Mesenchymal stem cell (in vitro differentiated cells and primary cell): ENCODE results near the gene TTC33.

Experiments
- DNase-seq: peaks from one replicate; pipeline ENCODE4 v3.0.0-alpha.2; 2013
- H2AFZ ChIP-seq: one replicate; pipeline ENCODE4 v1.6.1; 2013; ENCODE audit warnings: low read depth, mild to moderate bottlenecking, control low read depth, inconsistent platforms, low read length, moderate library complexity
- H2AK5ac ChIP-seq: 2 replicates; pipeline ENCODE4 v1.6.1; 2013; ENCODE audit warnings: low read length, moderate library complexity, mild to moderate bottlenecking, inconsistent platforms; ENCODE audit not compliant: severe bottlenecking
- H2BK120ac ChIP-seq: one replicate; pipeline ENCODE4 v1.6.1; 2013; ENCODE audit warnings: low read depth, mild to moderate bottlenecking, inconsistent platforms, low read length, moderate library complexity
- H2BK12ac ChIP-seq, 2 experiments: one replicate each; pipeline ENCODE4 v1.6.1; 2013; ENCODE audit warnings: inconsistent platforms in 2 of 2, low read length in 2 of 2, mild to moderate bottlenecking in 2 of 2, moderate library complexity in 2 of 2, control low read depth in 1 of 2
- H2BK15ac ChIP-seq: one replicate; pipeline ENCODE4 v1.6.1; 2013; ENCODE audit warnings: mild to moderate bottlenecking, low read depth, inconsistent platforms; ENCODE audit not compliant: poor library complexity, severe bottlenecking
- H2BK5ac ChIP-seq: 2 replicates; pipeline ENCODE4 v1.6.1; 2013; ENCODE audit warnings: low read depth, mild to moderate bottlenecking, low read length, control low read depth, inconsistent platforms; ENCODE audit not compliant: poor library complexity, severe bottlenecking
- H3K14ac ChIP-seq, 2 experiments: one replicate each; pipeline ENCODE4 v1.6.1; 2013; ENCODE audit warnings: inconsistent platforms in 2 of 2, low read length in 2 of 2, control low read depth in 1 of 2, mild to moderate bottlenecking in 1 of 2, moderate library complexity in 1 of 2
- H3K18ac ChIP-seq, 2 experiments: one replicate each; pipeline ENCODE4 v1.6.1; 2013; ENCODE audit warnings: inconsistent platforms in 2 of 2, low read length in 2 of 2, control low read depth in 1 of 2, low read depth in 1 of 2, mild to moderate bottlenecking in 1 of 2
- H3K23ac ChIP-seq, 2 experiments: one replicate each; pipeline ENCODE4 v1.6.1; 2013; ENCODE audit warnings: inconsistent platforms in 2 of 2, low read length in 2 of 2, mild to moderate bottlenecking in 2 of 2, moderate library complexity in 2 of 2, control low read depth in 1 of 2
- H3K27ac ChIP-seq: 2 replicates; pipeline ENCODE4 v1.5.1; 2013; ENCODE audit warnings: mild to moderate bottlenecking, moderate library complexity, low read length, control low read depth, inconsistent platforms; ENCODE audit not compliant: poor library complexity, severe bottlenecking
- H3K27me3 ChIP-seq, 2 experiments: 2 replicates each; pipeline versions ENCODE4 v1.6.1 to v1.7.0; 2013; ENCODE audit warnings: low read length in 2 of 2, mild to moderate bottlenecking in 2 of 2, moderate library complexity in 2 of 2, control low read depth in 1 of 2, inconsistent platforms in 1 of 2; ENCODE audit not compliant: control insufficient read depth in 1 of 2, insufficient read depth in 1 of 2
- H3K36me3 ChIP-seq, 2 experiments: 2 replicates each; pipeline versions ENCODE4 v1.6.1 to v1.7.0; 2013; ENCODE audit warnings: low read length in 2 of 2, control low read depth in 1 of 2, inconsistent platforms in 1 of 2, low read depth in 1 of 2, mild to moderate bottlenecking in 1 of 2; ENCODE audit not compliant: insufficient read depth in 2 of 2, control insufficient read depth in 1 of 2
- H3K4ac ChIP-seq, 2 experiments: one replicate each; pipeline ENCODE4 v1.6.1; 2013; ENCODE audit warnings: inconsistent platforms in 2 of 2, low read length in 2 of 2, mild to moderate bottlenecking in 2 of 2, moderate library complexity in 2 of 2, control low read depth in 1 of 2, low read depth in 1 of 2
- H3K4me1 ChIP-seq: 2 replicates; pipeline ENCODE4 v1.6.1; 2013; ENCODE audit warnings: low read depth, low read length, control low read depth; ENCODE audit not compliant: control insufficient read depth, insufficient read depth
- H3K4me2 ChIP-seq: 2 replicates; pipeline ENCODE4 v1.6.1; 2013; ENCODE audit warnings: low read length, mild to moderate bottlenecking, inconsistent platforms; ENCODE audit not compliant: poor library complexity, severe bottlenecking
- H3K4me3 ChIP-seq, 2 experiments: 2 replicates each; pipeline versions ENCODE4 v1.5.1 to v1.7.0; 2013; ENCODE audit warnings: low read length in 2 of 2, mild to moderate bottlenecking in 2 of 2, control low read depth in 1 of 2, low read depth in 1 of 2; ENCODE audit not compliant: insufficient read depth in 1 of 2
- H3K79me1 ChIP-seq: replicated peaks from 2 replicates; pipeline ENCODE4 v1.6.1; 2013; ENCODE audit warnings: mild to moderate bottlenecking, control low read depth, low read length, inconsistent platforms; ENCODE audit not compliant: poor library complexity, severe bottlenecking
- H3K9ac ChIP-seq: 2 replicates; pipeline ENCODE4 v1.7.0; 2013; ENCODE audit warnings: mild to moderate bottlenecking, low read length, moderate library complexity
- H3K9me3 ChIP-seq: 2 replicates; pipeline ENCODE4 v1.7.0; 2013; ENCODE audit warnings: mild to moderate bottlenecking, low read length; ENCODE audit not compliant: control insufficient read depth
- H4K8ac ChIP-seq: one replicate; pipeline ENCODE4 v1.6.1; 2013; ENCODE audit warnings: inconsistent platforms, mild to moderate bottlenecking, low read length, moderate library complexity
- H4K91ac ChIP-seq: one replicate; pipeline ENCODE4 v1.6.1; 2013; ENCODE audit warnings: mild to moderate bottlenecking, low read length, inconsistent platforms
- WGBS: methylation state at CpG from one replicate; pipeline ENCODE4 v1.1.7; 2013; ENCODE audit warnings: mixed read lengths; 5-methylcytosine and 5-hydroxymethylcytosine counted together

The TTC33 gene

GRCh38 chr5:40652441-40653220, 103.1 kb downstream of the TTC33 start:
- Histone ChIP-seq H4K8ac (no peak overlapping the region), H2BK120ac (no peak overlapping the region), H2BK5ac (no peak overlapping the region), H3K14ac (no peak overlapping the region), H2BK15ac (no peak overlapping the region), H2AK5ac (no peak overlapping the region), H4K91ac (no peak overlapping the region), H3K4ac (no peak overlapping the region), H3K4me3 (no peak overlapping the region), H2AFZ (no peak overlapping the region), H3K36me3 (no peaks in the 10 kb centered on the region), H3K18ac (no peak overlapping the region), H3K79me1 (no peaks in the 10 kb centered on the region), H3K9ac (no peak overlapping the region), H3K27ac (no peak overlapping the region), H3K4me2 (no peak overlapping the region), H2BK12ac (no peak overlapping the region), H3K23ac (no peak overlapping the region), H3K27me3 (no peaks in the 10 kb centered on the region), H3K9me3 (no peaks in the 10 kb centered on the region), H3K4me1 (no peaks in the 10 kb centered on the region)
- 91% methylated on average over 8 of the region's 8 CpGs for WGBS
- DNase-seq: no peak

DNA sequence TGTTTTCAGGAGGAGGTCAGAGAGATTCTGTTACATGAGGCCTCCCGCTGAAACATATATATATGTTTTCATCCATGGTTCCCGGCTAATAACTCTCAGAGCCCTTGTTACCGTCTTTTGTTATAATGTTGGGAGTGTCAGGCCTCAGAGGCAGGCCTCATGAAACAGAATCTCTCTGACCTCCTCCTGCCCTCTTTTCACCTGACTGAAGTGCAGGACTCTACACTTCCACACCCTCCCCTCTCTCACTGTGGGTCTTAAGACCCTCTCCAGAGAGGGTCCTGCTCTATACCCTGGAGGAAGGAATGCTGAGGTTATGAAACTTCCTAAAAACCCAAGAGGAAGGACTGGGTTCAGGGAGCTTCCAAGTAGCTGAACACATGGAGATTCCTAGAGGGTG, 104.6 kb downstream of the TTC33 start:
- Histone ChIP-seq H2AFZ (no peak overlapping the region), H4K91ac (no peak overlapping the region), H3K36me3 (no peaks in the 10 kb centered on the region), H3K79me1 (no peaks in the 10 kb centered on the region), H2BK12ac (no peak overlapping the region), H3K4me3 (no peak overlapping the region), H3K9ac (no peak overlapping the region), H3K9me3 (no peaks in the 10 kb centered on the region), H4K8ac (no peak overlapping the region), H3K18ac (no peak overlapping the region), H2BK120ac (no peak overlapping the region), H2AK5ac (no peak overlapping the region), H3K27me3 (no peaks in the 10 kb centered on the region), H3K14ac (no peak overlapping the region), H3K4me2 (no peak overlapping the region), H3K27ac (no peak overlapping the region), H2BK5ac (no peak overlapping the region), H2BK15ac (no peak overlapping the region), H3K4ac (no peak overlapping the region), H3K4me1 (no peaks in the 10 kb centered on the region), H3K23ac (no peak overlapping the region)
- DNase-seq: no peak
- WGBS: 90% methylated on average over 2 of the region's 3 CpGs

- no peak overlapping the region for H3K9ac ChIP-seq
- H3K14ac ChIP-seq: no peak overlapping the region
- H2AFZ ChIP-seq: no peak overlapping the region
- H4K8ac ChIP-seq: no peak overlapping the region
- H3K23ac ChIP-seq: no peak overlapping the region
- no peak overlapping the region for H4K91ac ChIP-seq
- WGBS: 73% methylated on average over 2 of the region's 4 CpGs
- no peaks in the 10 kb centered on the region for H3K27me3 ChIP-seq
- no peak overlapping the region for H2AK5ac ChIP-seq
- no peak overlapping the region for H3K18ac ChIP-seq
- H3K9me3 ChIP-seq: no peaks in the 10 kb centered on the region
- no peak overlapping the region for H2BK120ac ChIP-seq
- H3K4me2 ChIP-seq: no peak overlapping the region
- no peaks in the 10 kb centered on the region for H3K36me3 ChIP-seq
- no peaks in the 10 kb centered on the region for H3K79me1 ChIP-seq
- no peak overlapping the region for H2BK5ac ChIP-seq
- DNase-seq: no peak
- H3K4ac ChIP-seq: no peak overlapping the region
- H3K4me3 ChIP-seq: no peak overlapping the region
- no peaks in the 10 kb centered on the region for H3K4me1 ChIP-seq
- no peak overlapping the region for H2BK15ac ChIP-seq
- no peak overlapping the region for H2BK12ac ChIP-seq
- H3K27ac ChIP-seq: no peak overlapping the region
Observed at GRCh38 chr5:40649463-40650030, 106.2 kb downstream of the TTC33 start.

DNA sequence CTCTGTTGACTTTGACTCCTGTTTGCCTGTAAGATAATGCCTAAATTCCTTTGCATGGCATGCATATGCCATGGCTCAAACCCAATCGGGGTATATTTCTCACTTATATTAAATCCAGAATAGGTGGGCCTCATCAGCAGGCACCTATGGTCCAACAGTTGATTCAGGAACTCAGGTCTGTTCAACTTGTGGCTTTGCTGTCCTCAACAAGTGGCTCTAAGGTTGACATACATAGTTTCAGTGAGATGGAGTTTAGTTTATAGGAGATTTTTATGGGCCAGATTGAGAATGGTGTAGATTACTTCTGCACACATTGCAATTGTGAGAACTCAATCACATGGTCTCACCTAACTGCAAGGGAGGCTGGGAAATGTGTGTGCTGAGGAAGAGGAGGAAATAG, 107.6 kb downstream of the TTC33 start:
- Histone ChIP-seq H4K8ac (no peak overlapping the region), H3K4me3 (no peak overlapping the region), H2AK5ac (no peak overlapping the region), H3K4me1 (no peaks in the 10 kb centered on the region), H3K14ac (no peak overlapping the region), H3K27ac (no peak overlapping the region), H2BK12ac (no peak overlapping the region), H3K4me2 (no peak overlapping the region), H3K36me3 (no peaks in the 10 kb centered on the region), H2BK5ac (no peak overlapping the region), H3K27me3 (no peaks in the 10 kb centered on the region), H4K91ac (no peak overlapping the region), H3K9me3 (no peaks in the 10 kb centered on the region), H2BK120ac (no peak overlapping the region), H3K18ac (no peak overlapping the region), H3K79me1 (no peaks in the 10 kb centered on the region), H3K23ac (no peak overlapping the region), H3K9ac (no peak overlapping the region), H3K4ac (no peak overlapping the region), H2BK15ac (no peak overlapping the region), H2AFZ (no peak overlapping the region)
- 88% methylated on average over 1 of the region's 1 CpG for WGBS
- DNase-seq: no peak
